Measurements from ENCODE around the gene TTC1. TPM values are rescaled to one million over a fixed set of nuclear protein-coding genes. Genes with fewer than 3 reads are reported as not detected.

TTC1 gene
- total RNA-seq, 4 donors from 2014 or later: 18.3 to 38.3 (median 33.5) TPM

- no peak for TF ChIP-seq POLR2A (IDR thresholded peaks at IDR 0.05)
- no peak for TF ChIP-seq CTCF (IDR thresholded peaks at IDR 0.05)
- H3K9me3 ChIP-seq: no peaks in the 10 kb centered on the region
- intact Hi-C loops (cut with DNase I): no loop called here
- DNase-seq: no peak
- peaks cover 0 to 70% (median 0%) of the 10 kb centered on the region in 3 donors for H3K36me3 ChIP-seq
- no peak overlapping the region for H3K4me3 ChIP-seq
- no peak overlapping the region for H3K27ac ChIP-seq
- no peaks in the 10 kb centered on the region for H3K27me3 ChIP-seq
- peaks cover 0 to 11% (median 0%) of the 10 kb centered on the region in 3 donors for H3K4me1 ChIP-seq
- WGBS, 2 donors: 81 to 87% methylated on average over 3 of the region's 3 CpGs
These were observed 21.9 kb downstream of the TTC1 start for GRCh38 chr5:160030631-160031377.

- DNase-seq: no peak
- 87 to 90% methylated on average over 4 of the region's 4 CpGs for WGBS, 2 donors
- TF ChIP-seq CTCF (IDR thresholded peaks at IDR 0.05) (no peak), POLR2A (IDR thresholded peaks at IDR 0.05) (no peak)
- intact Hi-C loops (cut with DNase I): no loop called here
- no peak overlapping the region for H3K27ac ChIP-seq
- no peaks in the 10 kb centered on the region for H3K9me3 ChIP-seq
- H3K4me1 ChIP-seq: peaks cover 0 to 11% (median 0%) of the 10 kb centered on the region in 3 donors
- peaks cover 0 to 78% (median 11%) of the 10 kb centered on the region in 3 donors for H3K36me3 ChIP-seq
- H3K27me3 ChIP-seq: no peaks in the 10 kb centered on the region
- no peak overlapping the region for H3K4me3 ChIP-seq
These were observed 24.8 kb downstream of the TTC1 start for GRCh38 chr5:160033546-160034252.

- DNase-seq: no peak
- no peak overlapping the region for H3K27ac ChIP-seq
- 84 to 95% methylated on average over 1 of the region's 1 CpG for WGBS, 2 donors
- H3K4me3 ChIP-seq: no peak overlapping the region
- H3K36me3 ChIP-seq: peaks cover 0 to 78% (median 11%) of the 10 kb centered on the region in 3 donors
- intact Hi-C loops (cut with DNase I): no loop called here
- no peaks in the 10 kb centered on the region for H3K9me3 ChIP-seq
- H3K27me3 ChIP-seq: no peaks in the 10 kb centered on the region
- peaks cover 0 to 3% (median 0%) of the 10 kb centered on the region in 3 donors for H3K4me1 ChIP-seq
- TF ChIP-seq CTCF (IDR thresholded peaks at IDR 0.05): no peak
- TF ChIP-seq POLR2A (IDR thresholded peaks at IDR 0.05): no peak
These were observed 27.3 kb downstream of the TTC1 start for GRCh38 chr5:160036243-160036642.

GRCh38 chr5:160036884-160037283 lies 27.9 kb downstream of the TTC1 start:
- Histone ChIP-seq H3K27me3 (no peaks in the 10 kb centered on the region), H3K4me3 (no peak overlapping the region), H3K36me3 (peaks cover 0 to 78% (median 11%) of the 10 kb centered on the region in 3 donors), H3K27ac (no peak overlapping the region), H3K9me3 (no peaks in the 10 kb centered on the region), H3K4me1 (no peaks in the 10 kb centered on the region)
- no peak for DNase-seq
- intact Hi-C loops (cut with DNase I): no loop called here
- TF ChIP-seq CTCF (IDR thresholded peaks at IDR 0.05) (no peak), POLR2A (IDR thresholded peaks at IDR 0.05) (no peak)

- WGBS, 2 donors: 50 to 62% methylated on average over 2 of the region's 2 CpGs
- Histone ChIP-seq H3K27ac (peak overlapping the region in 1 of 4 donors; percentile 11), H3K9me3 (no peaks in the 10 kb centered on the region), H3K27me3 (no peaks in the 10 kb centered on the region), H3K4me1 (no peaks in the 10 kb centered on the region), H3K36me3 (peaks cover 0 to 98% (median 14%) of the 10 kb centered on the region in 3 donors), H3K4me3 (no peak overlapping the region)
- DNase-seq: no peak
- intact Hi-C loops (cut with DNase I): no loop called here
- TF ChIP-seq CTCF (IDR thresholded peaks at IDR 0.05) (no peak), POLR2A (IDR thresholded peaks at IDR 0.05) (no peak)
These were observed 31.0 kb downstream of the TTC1 start for GRCh38 chr5:160039810-160040470.

Data from esophagus squamous epithelium (tissue), 5 donors.